ENCODE data around the gene L3HYPDH. TPM values are rescaled to one million over a fixed set of nuclear protein-coding genes. Genes with fewer than 3 reads are reported as not detected.
A peak's percentile ranks its signal among the peaks of the same experiment; 100 is the strongest.

The L3HYPDH gene
- total and polyA plus RNA-seq, 2 of the 13 experiments (the other 11 are each of a cell fraction or from before 2014, with no cell fraction given), result 30.5 to 36.6 TPM

- peak; percentile 52 for TF ChIP-seq PATZ1 (CRISPR knock-in tag; IDR thresholded peaks at IDR 0.05)
- TF ChIP-seq ZNF512 (CRISPR knock-in tag; IDR thresholded peaks at IDR 0.05), result peak; percentile 61; the same call in 1 of the 2 replicates
- TF ChIP-seq ZIK1 (CRISPR knock-in tag; IDR thresholded peaks at IDR 0.05; ENCODE audit: borderline replicate concordance, low read depth), result peak; percentile 64; the same call in 1 of the 2 replicates
- TF ChIP-seq HOXA5 (CRISPR knock-in tag; IDR thresholded peaks at IDR 0.05), result peak; percentile 92; the same call in 1 of the 2 replicates
- TF ChIP-seq ZNF333 (CRISPR knock-in tag; IDR thresholded peaks at IDR 0.05; ENCODE audit: borderline replicate concordance), result peak; percentile 92
- TF ChIP-seq CEBPB (IDR thresholded peaks at IDR 0.05; ENCODE audit: borderline replicate concordance, low read depth, low read length), result no peak
- no peak for TF ChIP-seq SNRNP70 (IDR thresholded peaks at IDR 0.05; ENCODE audit: low read depth, low read length)
- TF ChIP-seq ELF3 (CRISPR knock-in tag; IDR thresholded peaks at IDR 0.05), result peak; percentile 56
- TF ChIP-seq ZNF501 (CRISPR knock-in tag; IDR thresholded peaks at IDR 0.05), result peak; percentile 99
- TF ChIP-seq NCOA1 (CRISPR knock-in tag; IDR thresholded peaks at IDR 0.05), result 0 out of 2 replicates have a peak, but pooled peaks have one; percentile 49
- peak; percentile 89 for TF ChIP-seq CBX1 (IDR thresholded peaks at IDR 0.05; ENCODE audit: low read depth)
- TF ChIP-seq ZBTB26 (CRISPR knock-in tag; IDR thresholded peaks at IDR 0.05; ENCODE audit: borderline replicate concordance), result peak; percentile 78
- TF ChIP-seq RBAK (CRISPR knock-in tag; IDR thresholded peaks at IDR 0.05), result peak; percentile 56; the same call in 1 of the 2 replicates
- TF ChIP-seq SCMH1 (CRISPR knock-in tag; IDR thresholded peaks at IDR 0.05; ENCODE audit: borderline replicate concordance), result no peak
- TF ChIP-seq JUNB (CRISPR knock-in tag; IDR thresholded peaks at IDR 0.05; ENCODE audit: borderline replicate concordance), result no peak
- TF ChIP-seq ZNF225 (CRISPR knock-in tag; IDR thresholded peaks at IDR 0.05), result peak; percentile 63; the same call in 1 of the 2 replicates
- peak; percentile 85 for TF ChIP-seq AKNA (CRISPR knock-in tag; IDR thresholded peaks at IDR 0.05; ENCODE audit: borderline replicate concordance)
- no peak; the same call in 1 of the 2 replicates for TF ChIP-seq FOXJ3 (CRISPR knock-in tag; IDR thresholded peaks at IDR 0.05; ENCODE audit: borderline replicate concordance)
These were observed at the start of gene L3HYPDH, which contains the start of gene JKAMP (continued) for GRCh38 chr14:59483819-59484638.
